ENCODE results near the gene SGTA. TPM values are rescaled to one million over a fixed set of nuclear protein-coding genes. Genes with fewer than 3 reads are reported as not detected.

Gene SGTA
- total and polyA plus RNA-seq, 2 of the 8 experiments (the other 6 are each of a cell fraction or from before 2014, with no cell fraction given), result 86.8 to 130 TPM

GRCh38 chr19:2765376-2765775, 17.7 kb downstream of the SGTA start (continued):
- TF ChIP-seq CHD2 (IDR thresholded peaks at IDR 0.05; ENCODE audit: low read length), result no peak
- no peak for TF ChIP-seq KDM4A (IDR thresholded peaks at IDR 0.05; ENCODE audit: low read depth, low read length, severe bottlenecking)
- no peak for TF ChIP-seq CEBPB (IDR thresholded peaks at IDR 0.05; ENCODE audit: low read depth, low read length)
- TF ChIP-seq MAX (IDR thresholded peaks at IDR 0.05), result no peak
- TF ChIP-seq NRF1 (IDR thresholded peaks at IDR 0.05; ENCODE audit: low read depth, low read length), result no peak

Data from H1 (cell line).